Hepatocyte (in vitro differentiated cells): ENCODE results near the gene CZIB.
A peak's percentile ranks its signal among the peaks of the same experiment; 100 is the strongest.

Experiments
- EZH2 ChIP-seq: fragments of 200-600 bp; sonication (generic); IDR thresholded peaks from 2 replicates; pipeline ENCODE4 v1.6.1; 2016; ENCODE audit warnings: antibody characterized with exemption, mild to moderate bottlenecking, borderline replicate concordance
- EZH2phosphoT487 ChIP-seq: fragments of 200-600 bp; sonication (generic); IDR thresholded peaks from one replicate; pipeline ENCODE4 v1.6.1; 2018; ENCODE audit warnings: antibody characterized with exemption, mild to moderate bottlenecking, low read depth, moderate library complexity; ENCODE audit not compliant: unreplicated experiment, severe bottlenecking
- TF ChIP-seq, protein P1 (sequence below): fragments of 200-600 bp; sonication (generic); IDR thresholded peaks from 2 replicates; pipeline ENCODE4 v1.5.1; 2016; ENCODE audit warnings: antibody characterized with exemption, mild to moderate bottlenecking; ENCODE audit not compliant: poor library complexity

DNA sequence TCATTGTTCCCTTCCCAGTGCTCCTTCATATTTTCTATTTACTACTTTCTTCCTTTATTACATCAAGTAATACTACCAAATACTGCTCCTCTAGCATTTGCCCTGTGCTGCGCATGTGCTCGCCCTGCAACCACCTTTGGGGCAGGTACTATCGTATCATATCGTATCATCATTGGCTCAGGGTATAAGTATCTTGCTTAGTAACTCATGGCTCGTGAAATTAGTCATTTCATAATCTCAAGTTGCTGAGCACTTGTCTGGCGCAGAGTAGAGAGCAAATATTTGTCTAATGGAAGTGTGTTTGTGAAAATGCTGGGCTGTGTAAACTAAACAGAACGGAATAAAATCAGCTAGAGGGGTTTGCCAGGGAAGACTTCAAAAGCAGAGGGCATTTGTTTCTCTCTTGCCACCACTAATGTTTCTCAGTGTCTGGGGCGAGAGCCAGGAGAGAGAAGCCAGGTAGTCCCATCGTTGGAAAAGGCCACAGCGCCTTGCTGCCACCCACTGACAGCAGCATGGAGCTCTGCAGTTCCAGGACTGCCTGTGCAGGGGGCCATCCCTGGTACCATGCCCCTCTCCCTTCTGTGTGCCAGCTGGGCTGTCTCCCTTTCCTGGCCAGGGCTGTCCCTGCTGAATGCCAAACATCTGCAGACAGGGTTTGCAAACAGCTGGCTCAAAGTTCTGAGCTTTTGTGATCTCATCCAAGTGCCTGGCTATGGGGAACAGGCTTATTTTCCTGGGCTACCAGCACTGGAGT is 43.8 kb downstream of the CZIB start:
- TF ChIP-seq, protein P1, sequence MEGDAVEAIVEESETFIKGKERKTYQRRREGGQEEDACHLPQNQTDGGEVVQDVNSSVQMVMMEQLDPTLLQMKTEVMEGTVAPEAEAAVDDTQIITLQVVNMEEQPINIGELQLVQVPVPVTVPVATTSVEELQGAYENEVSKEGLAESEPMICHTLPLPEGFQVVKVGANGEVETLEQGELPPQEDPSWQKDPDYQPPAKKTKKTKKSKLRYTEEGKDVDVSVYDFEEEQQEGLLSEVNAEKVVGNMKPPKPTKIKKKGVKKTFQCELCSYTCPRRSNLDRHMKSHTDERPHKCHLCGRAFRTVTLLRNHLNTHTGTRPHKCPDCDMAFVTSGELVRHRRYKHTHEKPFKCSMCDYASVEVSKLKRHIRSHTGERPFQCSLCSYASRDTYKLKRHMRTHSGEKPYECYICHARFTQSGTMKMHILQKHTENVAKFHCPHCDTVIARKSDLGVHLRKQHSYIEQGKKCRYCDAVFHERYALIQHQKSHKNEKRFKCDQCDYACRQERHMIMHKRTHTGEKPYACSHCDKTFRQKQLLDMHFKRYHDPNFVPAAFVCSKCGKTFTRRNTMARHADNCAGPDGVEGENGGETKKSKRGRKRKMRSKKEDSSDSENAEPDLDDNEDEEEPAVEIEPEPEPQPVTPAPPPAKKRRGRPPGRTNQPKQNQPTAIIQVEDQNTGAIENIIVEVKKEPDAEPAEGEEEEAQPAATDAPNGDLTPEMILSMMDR: peak; percentile 59
- TF ChIP-seq EZH2phosphoT487 (no peak), EZH2 (no peak)
